GM12891 (cell line): Measurements from ENCODE around the gene GRHL1.
"Not testable (repeated sequence)": the region's sequence is repeated elsewhere in the genome, so short reads cannot be mapped to it uniquely, and the experiment has no call there.

Experiments
- DNase-seq: peaks from one replicate; pipeline ENCODE4 v3.0.0; 2011; ENCODE audit warnings: low spot score; ENCODE audit not compliant: insufficient read length
- FAIRE-seq: peaks from 2 replicates; lab custom pipeline; 2011; peaks lifted over from hg19 to GRCh38; lab: Jason Lieb, UNC
- PAX5 ChIP-seq: IDR thresholded peaks from 2 replicates; pipeline ENCODE4 v1.6.1; 2011; ENCODE audit warnings: low read length, moderate library complexity, mild to moderate bottlenecking; ENCODE audit not compliant: insufficient read depth, severe bottlenecking
- POLR2A ChIP-seq: IDR thresholded peaks from 2 replicates; pipeline ENCODE4 v1.6.1; 2011; ENCODE audit warnings: low read depth, low read length, control low read depth
- POLR2AphosphoS5 ChIP-seq: IDR thresholded peaks from 2 replicates; pipeline ENCODE4 v1.6.1; 2011; ENCODE audit warnings: low read depth, low read length, control low read depth
- POU2F2 ChIP-seq: IDR thresholded peaks from 2 replicates; pipeline ENCODE4 v1.6.1; 2011; ENCODE audit warnings: low read depth, mild to moderate bottlenecking, control low read depth, low read length, moderate library complexity
- SPI1 ChIP-seq: IDR thresholded peaks from 2 replicates; pipeline ENCODE4 v1.6.1; 2011; ENCODE audit warnings: low read depth, low read length, control low read depth
- TAF1 ChIP-seq: IDR thresholded peaks from 2 replicates; pipeline ENCODE4 v1.6.1; 2011; ENCODE audit warnings: low read depth, low read length, control low read depth

The GRHL1 gene

GRCh38 chr2:10014418-10015190 lies 63.1 kb downstream of the GRHL1 start:
- TF ChIP-seq TAF1 (no peak), SPI1 (no peak), POLR2A (no peak), POU2F2 (no peak), PAX5 (no peak), POLR2AphosphoS5 (no peak)
- DNase-seq (no peak), FAIRE-seq (peak; percentile 20)

- not testable (repeated sequence) for DNase-seq
- FAIRE-seq, result peak; percentile 87
Observed at GRCh38 chr2:10015376-10015989, 64.0 kb downstream of the GRHL1 start.

- TF ChIP-seq POU2F2 (no peak), TAF1 (no peak), SPI1 (no peak), PAX5 (no peak), POLR2AphosphoS5 (no peak), POLR2A (no peak)
- DNase-seq (no peak), FAIRE-seq (peak; percentile 43)
Observed at GRCh38 chr2:10016001-10016801, 64.7 kb downstream of the GRHL1 start.

- DNase-seq (no peak), FAIRE-seq (no peak)
- TF ChIP-seq POU2F2 (no peak), POLR2AphosphoS5 (no peak), TAF1 (no peak), SPI1 (no peak), PAX5 (no peak), POLR2A (no peak)
Observed at GRCh38 chr2:10016802-10017258, 65.3 kb downstream of the GRHL1 start.

GRCh38 chr2:10017313-10017941 lies 65.9 kb downstream of the GRHL1 start:
- no peak for DNase-seq
- FAIRE-seq, result no peak
- no peak for TF ChIP-seq SPI1
- no peak for TF ChIP-seq POLR2AphosphoS5
- no peak for TF ChIP-seq POU2F2
- no peak for TF ChIP-seq PAX5
- no peak for TF ChIP-seq TAF1
- TF ChIP-seq POLR2A, result no peak

GRCh38 chr2:10019174-10019573 lies 67.7 kb downstream of the GRHL1 start:
- TF ChIP-seq POLR2A (no peak), TAF1 (no peak), PAX5 (no peak), POLR2AphosphoS5 (no peak), POU2F2 (no peak), SPI1 (no peak)
- FAIRE-seq (no peak), DNase-seq (no peak)

GRCh38 chr2:10019602-10020400 lies 68.3 kb downstream of the GRHL1 start:
- TF ChIP-seq SPI1 (no peak), POLR2AphosphoS5 (no peak), TAF1 (no peak), POU2F2 (no peak), POLR2A (no peak), PAX5 (no peak)
- FAIRE-seq, result no peak

GRCh38 chr2:10022041-10022421 lies 70.5 kb downstream of the GRHL1 start:
- no peak for DNase-seq
- TF ChIP-seq SPI1 (no peak), POLR2AphosphoS5 (no peak), PAX5 (no peak), POLR2A (no peak), POU2F2 (no peak), TAF1 (no peak)
- FAIRE-seq, result no peak

More at GRCh38 chr2:10019602-10020400, 68.3 kb downstream of the GRHL1 start:
- no peak for DNase-seq

- no peak for DNase-seq
- no peak for TF ChIP-seq PAX5
- TF ChIP-seq SPI1, result no peak
- no peak for TF ChIP-seq POU2F2
- TF ChIP-seq POLR2AphosphoS5, result no peak
- TF ChIP-seq TAF1, result no peak
- TF ChIP-seq POLR2A, result no peak
- no peak for FAIRE-seq
Observed at GRCh38 chr2:10022445-10022844, 71.0 kb downstream of the GRHL1 start.
